ENCODE data around the gene KCTD20. TPM values are rescaled to one million over a fixed set of nuclear protein-coding genes. Genes with fewer than 3 reads are reported as not detected.

KCTD20 gene
- total and polyA plus RNA-seq, 4 donors = 9.5 to 48.5 (median 32.2) TPM

- TF ChIP-seq ZBTB33 (IDR thresholded peaks at IDR 0.05) = no peak
- no peak for TF ChIP-seq GABPA (IDR thresholded peaks at IDR 0.05 in 1 of 2, conservative IDR thresholded peaks at IDR 0.05 in 1 of 2)
- TF ChIP-seq MAX (IDR thresholded peaks at IDR 0.05) = no peak
These were observed 10.6 kb upstream of the KCTD20 start (continued) for GRCh38 chr6:36432151-36432671.

GRCh38 chr6:36436466-36436865 is 6.3 kb upstream of the KCTD20 start:
- no peak for TF ChIP-seq HNF4A (conservative IDR thresholded peaks at IDR 0.05)
- Histone ChIP-seq H3K27ac (ENCODE audit: low read depth in 1 of 2, low read length in 2 of 2) (no peak overlapping the region), H3K36me3 (ENCODE audit: control insufficient read depth in 4 of 4, insufficient read depth in 3 of 4, low read depth in 1 of 4, low read length in 3 of 4) (no peaks in the 10 kb centered on the region), H3K9me3 (ENCODE audit: control insufficient read depth in 4 of 4, low read length in 3 of 4) (no peaks in the 10 kb centered on the region), H3K4me3 (ENCODE audit: low read depth in 1 of 3, low read length in 3 of 3) (no peak overlapping the region), H3K27me3 (ENCODE audit: control insufficient read depth in 4 of 4, insufficient read depth in 4 of 4, low read length in 3 of 4) (no peaks in the 10 kb centered on the region), H3K4me1 (ENCODE audit: control insufficient read depth in 4 of 4, insufficient read depth in 4 of 4, low read length in 3 of 4) (peaks cover 2 to 5% (median 3%) of the 10 kb centered on the region in 4 donors), H3K9ac (ENCODE audit: low read depth in 1 of 2, low read length in 2 of 2) (no peak overlapping the region)
- no peak for DNase-seq (ENCODE audit: low spot score)
- 92% methylated on average over 1 of the region's 1 CpG for WGBS

- Histone ChIP-seq H3K9ac (ENCODE audit: low read depth in 1 of 2, low read length in 2 of 2) (peak overlapping the region; percentile 32 to 100), H3K27ac (ENCODE audit: low read depth in 1 of 2, low read length in 2 of 2) (peak overlapping the region; percentile 98 to 99), H3K9me3 (ENCODE audit: control insufficient read depth in 4 of 4, low read length in 3 of 4) (no peaks in the 10 kb centered on the region), H3K36me3 (ENCODE audit: control insufficient read depth in 4 of 4, insufficient read depth in 3 of 4, low read depth in 1 of 4, low read length in 3 of 4) (no peaks in the 10 kb centered on the region), H3K27me3 (ENCODE audit: control insufficient read depth in 4 of 4, insufficient read depth in 4 of 4, low read length in 3 of 4) (no peaks in the 10 kb centered on the region), H3K4me1 (ENCODE audit: control insufficient read depth in 4 of 4, insufficient read depth in 4 of 4, low read length in 3 of 4) (peaks cover 1 to 20% (median 10%) of the 10 kb centered on the region in 4 donors), H3K4me3 (ENCODE audit: low read depth in 1 of 3, low read length in 3 of 3) (no peak overlapping the region)
- DNase-seq (ENCODE audit: low spot score) = peak; percentile 87
- 29% methylated on average over 8 of the region's 8 CpGs for WGBS
- TF ChIP-seq ZBTB33 (IDR thresholded peaks at IDR 0.05) (no peak), CTCF (IDR thresholded peaks at IDR 0.05; ENCODE audit: low read depth, low read length, missing input control) (no peak), RXRA (IDR thresholded peaks at IDR 0.05) (peak; percentile 41 to 76), FOXA1 (IDR thresholded peaks at IDR 0.05) (peak; percentile 6), YY1 (IDR thresholded peaks at IDR 0.05) (peak; percentile 78), HNF4A (conservative IDR thresholded peaks at IDR 0.05) (peak; percentile 31 to 40), EGR1 (IDR thresholded peaks at IDR 0.05; ENCODE audit: low read depth in 2 of 2) (peak in 1 of 2 donors; percentile 63), SP1 (IDR thresholded peaks at IDR 0.05) (peak; percentile 57), ATF3 (IDR thresholded peaks at IDR 0.05) (peak; percentile 87), RAD21 (IDR thresholded peaks at IDR 0.05) (peak; percentile 33 to 39), JUND (IDR thresholded peaks at IDR 0.05) (peak; percentile 96), FOXA2 (IDR thresholded peaks at IDR 0.05) (no peak), NR2F2 (IDR thresholded peaks at IDR 0.05) (peak; percentile 82), MAX (IDR thresholded peaks at IDR 0.05) (peak; percentile 42), GABPA (IDR thresholded peaks at IDR 0.05 in 1 of 2, conservative IDR thresholded peaks at IDR 0.05 in 1 of 2) (peak; percentile 50 to 85), HNF4G (IDR thresholded peaks at IDR 0.05) (no peak)
These were observed 1.4 kb upstream of the KCTD20 start for GRCh38 chr6:36441307-36441894.

Measured in liver (tissue), 9 donors.